Stimulated activated CD4-positive, alpha-beta T cell treated with anti-CD3 and anti-CD28 coated beads, Interleukin-1b, Interleukin-23, amount 100 ng/mL, for 1 hour (primary cell): Measurements from ENCODE around the gene MAPKAP1.

Experiments
- DNase-seq, 2 donors: peaks; one replicate each; pipeline ENCODE4 v3.0.0-alpha.2; 2020; ENCODE audit warnings: low read depth in 2 of 2

MAPKAP1 gene

DNA sequence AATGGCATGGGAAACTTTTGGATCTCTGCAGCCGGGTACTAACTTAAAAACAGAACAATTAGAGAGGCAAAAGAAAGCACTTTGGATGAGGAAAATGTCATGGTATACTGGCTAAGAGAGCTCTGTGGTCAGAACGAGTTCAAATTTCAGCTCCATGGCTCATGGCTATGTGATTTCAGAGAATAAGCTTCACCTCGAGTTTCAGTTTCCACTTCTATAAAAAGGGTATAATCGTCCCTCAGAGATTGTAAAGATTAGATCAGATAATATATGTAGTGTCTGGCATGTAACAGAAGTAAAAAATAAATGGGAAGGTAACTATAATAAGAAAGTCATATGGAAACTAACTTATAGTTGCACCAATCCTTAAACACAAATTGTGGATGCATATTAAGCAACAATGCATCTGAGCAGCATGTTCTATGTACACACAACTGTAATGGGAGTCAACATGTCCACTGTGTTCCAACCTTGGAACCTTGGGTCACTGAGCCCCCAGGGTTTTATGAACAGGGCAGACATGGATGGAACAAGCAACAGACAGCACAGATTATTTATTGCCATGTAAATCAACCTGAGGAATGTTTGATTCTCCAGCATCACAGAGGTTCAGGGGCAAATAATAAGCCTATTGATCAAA is 145.4 kb downstream of the MAPKAP1 start:
- DNase-seq = no peak

DNA sequence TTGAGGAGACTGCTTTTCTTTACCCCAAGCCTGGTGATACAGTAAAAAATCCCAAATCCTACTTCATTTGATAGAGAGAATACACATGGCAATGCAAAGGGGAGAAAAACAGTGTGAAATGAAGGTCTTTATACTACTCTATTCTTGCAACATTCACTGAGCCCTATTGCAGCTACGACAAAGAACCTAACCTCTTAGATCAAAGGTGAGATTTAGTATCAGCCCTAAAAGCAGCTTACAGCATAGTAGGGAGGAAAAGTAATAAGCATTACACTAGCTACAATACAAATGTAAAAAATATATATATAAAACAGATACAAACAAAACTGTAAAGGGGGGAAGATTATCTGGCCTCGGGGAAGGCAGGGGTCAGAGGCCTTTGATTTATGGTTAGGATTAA is 147.1 kb downstream of the MAPKAP1 start:
- DNase-seq = no peak

DNA sequence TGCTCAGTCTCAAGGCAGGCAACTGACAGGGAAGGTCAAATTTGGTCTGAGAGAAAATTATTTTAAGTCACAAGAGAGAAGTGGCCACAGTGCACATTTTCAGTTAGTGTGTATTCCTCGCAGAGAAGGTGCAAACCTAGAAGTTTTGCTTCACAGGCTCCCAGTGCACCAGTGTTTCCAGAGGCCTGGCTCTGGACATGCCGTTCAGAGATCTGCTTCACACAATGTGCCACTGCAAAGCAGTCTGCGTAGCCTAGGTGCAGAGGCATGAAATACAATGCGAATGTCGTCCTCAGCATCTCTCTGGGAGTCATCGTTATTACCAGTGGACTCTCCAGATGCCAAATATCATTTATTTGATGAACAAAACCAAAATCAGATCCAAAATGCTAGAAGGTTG is 147.8 kb downstream of the MAPKAP1 start:
- no peak for DNase-seq

DNA sequence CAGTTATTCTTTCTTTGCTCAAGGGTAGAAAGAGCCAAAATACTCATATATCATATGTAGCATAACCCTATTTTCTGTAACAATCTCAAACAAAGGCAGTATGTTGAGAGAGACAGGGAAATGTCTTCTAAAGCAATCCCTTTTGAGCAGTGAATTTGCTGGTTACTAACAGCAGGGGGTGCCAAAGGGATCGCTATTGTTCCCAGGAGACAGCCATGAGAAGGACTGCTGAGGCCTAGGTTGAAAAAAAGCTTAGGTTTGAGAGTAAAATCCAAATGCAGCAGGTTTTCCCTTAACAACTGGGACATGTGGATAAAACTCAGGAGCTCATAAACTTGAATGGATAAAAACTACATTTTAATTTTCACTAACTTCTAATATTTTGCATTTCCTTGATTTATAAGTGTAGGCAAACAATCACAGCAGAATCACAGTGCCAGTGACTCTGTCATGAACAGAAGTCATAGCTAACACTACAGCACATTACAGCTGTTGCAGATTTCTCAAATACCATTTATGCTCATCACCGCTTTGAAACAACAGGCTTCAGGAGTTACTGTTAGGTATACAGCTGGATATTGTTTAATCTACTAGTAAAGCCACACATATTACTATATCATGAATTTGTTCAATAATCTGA is 148.4 kb downstream of the MAPKAP1 start:
- peak; percentile 10 to 12 for DNase-seq

DNA sequence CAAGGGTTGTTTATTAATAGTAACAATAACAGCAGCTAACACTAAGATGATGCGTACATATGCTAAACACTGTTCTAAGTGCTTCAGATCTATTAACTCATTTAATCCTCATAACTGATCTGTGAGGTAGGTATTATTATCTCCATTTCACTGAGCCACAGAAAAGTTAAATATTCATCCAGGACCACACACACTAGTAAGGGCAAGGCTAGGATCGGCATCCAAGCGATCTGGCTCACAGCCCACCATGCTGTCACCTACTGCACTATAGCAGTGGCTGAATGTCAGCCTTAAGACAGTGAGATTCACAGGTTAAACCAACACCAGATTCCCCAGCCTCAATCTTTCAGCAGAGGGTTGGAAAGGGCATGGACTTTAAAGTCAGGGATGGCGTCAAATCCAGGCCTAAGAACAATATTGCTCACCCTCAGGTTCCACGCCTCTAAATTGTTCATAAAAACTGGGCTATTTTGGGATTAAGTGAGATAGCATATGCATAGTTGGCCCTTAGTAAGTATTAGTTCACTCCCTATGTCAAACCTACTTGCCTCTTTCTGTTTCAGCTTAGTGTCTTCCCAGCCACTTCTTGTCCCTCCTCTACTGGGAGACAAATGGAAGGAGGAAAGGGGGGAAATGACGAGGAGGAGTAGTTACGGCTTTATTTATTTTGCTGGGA is 150.8 kb downstream of the MAPKAP1 start:
- DNase-seq = no peak

DNA sequence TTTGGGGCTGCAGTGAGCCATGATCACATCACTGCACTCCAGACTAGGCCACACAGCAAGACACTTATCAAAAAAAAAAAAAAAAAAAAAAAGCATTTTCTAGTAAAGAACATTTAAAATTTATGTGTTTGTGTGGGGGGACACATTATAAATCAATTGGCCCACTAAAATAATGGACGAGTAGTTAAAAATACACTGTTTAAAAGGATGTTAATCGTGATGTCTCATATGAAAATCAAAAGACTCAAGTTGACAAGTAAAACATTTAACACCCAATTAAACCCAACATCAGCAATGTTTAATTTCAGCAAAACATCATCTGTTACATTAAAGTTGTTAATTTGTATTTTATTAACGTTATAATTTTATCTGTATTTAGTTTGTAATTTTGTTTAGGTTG is 152.3 kb downstream of the MAPKAP1 start:
- no peak for DNase-seq

DNA sequence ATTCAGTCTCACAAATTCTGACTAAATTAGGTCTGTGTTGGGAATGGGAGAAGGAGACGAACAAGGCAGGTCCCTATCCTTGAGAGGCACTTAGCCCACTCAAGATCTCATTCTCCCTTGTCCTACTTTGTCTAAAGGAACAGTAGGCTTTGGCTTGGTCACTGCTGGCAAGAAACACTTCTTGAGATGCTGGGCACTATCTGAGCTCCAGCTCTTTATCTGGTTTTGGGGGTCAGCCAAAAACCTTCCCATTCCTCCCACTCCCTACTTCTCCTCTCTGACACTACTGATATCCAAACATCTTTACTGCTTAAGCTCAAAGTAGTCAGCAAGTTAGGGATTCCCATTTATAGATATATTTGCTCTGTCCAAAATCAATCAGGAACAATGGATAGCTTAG is 155.2 kb downstream of the MAPKAP1 start:
- DNase-seq = no peak

DNA sequence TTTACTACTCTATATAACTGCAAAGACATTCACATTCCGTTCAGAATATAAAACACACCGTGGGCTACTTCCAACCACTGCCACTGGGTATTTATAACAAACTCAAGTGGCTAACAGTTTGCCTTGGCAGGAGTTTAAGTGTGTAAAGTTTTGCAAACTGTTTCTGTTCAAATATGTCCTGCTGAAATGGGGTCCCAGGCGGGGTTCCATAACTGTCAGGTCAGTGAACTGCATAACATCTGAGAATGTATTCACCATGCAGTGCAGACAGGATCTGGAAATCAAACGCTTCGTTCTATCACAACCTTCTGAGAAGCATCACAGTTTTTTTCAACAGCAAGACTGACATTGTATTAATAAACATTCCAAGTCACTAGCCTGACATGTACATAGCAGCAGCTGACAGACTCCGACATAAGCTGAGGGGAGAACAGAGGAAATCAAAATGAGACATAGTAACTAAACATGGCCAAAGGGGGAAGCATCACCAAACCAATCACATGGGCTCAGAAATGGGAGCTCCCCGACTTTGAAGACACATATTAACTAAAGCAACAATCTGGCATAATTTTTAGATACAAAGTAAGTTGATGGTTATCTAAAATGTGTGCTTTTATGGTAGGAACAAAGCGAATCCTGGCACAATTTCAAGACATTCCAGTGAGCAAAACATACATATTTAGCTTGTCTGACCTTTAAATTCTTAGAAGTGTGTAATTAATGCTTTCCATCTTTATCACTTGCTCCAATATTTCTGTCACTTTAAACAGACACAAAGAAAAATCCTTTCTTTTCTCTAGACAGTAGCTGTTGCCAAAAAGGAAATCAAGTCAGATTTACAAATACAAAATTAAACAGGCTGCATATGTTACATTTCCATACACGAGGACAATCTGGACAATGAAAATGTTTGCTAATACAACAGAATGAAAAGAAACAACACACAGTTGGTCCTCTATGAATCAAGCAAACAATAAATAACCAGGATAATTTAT is 156.8 kb downstream of the MAPKAP1 start:
- DNase-seq = no peak

DNA sequence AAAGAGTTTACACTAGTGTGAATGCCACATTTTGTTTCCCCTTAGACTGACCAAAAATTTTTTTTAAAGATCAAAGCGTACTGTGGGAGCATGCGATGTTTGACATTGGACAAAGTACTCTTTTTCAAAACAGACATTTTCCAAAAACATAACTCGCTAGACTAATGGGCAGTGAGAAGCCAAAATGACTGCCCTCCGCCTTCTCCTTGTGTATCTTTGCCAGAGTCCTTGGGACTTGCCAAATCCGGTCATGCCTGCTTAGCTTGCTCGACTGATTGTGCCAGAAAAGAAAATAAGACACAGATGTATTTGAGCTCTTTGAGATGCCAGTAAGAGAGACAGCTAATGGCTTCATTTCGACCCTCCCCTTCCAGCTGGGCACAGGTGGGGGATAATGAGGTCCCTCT is 157.5 kb downstream of the MAPKAP1 start:
- no peak for DNase-seq

DNA sequence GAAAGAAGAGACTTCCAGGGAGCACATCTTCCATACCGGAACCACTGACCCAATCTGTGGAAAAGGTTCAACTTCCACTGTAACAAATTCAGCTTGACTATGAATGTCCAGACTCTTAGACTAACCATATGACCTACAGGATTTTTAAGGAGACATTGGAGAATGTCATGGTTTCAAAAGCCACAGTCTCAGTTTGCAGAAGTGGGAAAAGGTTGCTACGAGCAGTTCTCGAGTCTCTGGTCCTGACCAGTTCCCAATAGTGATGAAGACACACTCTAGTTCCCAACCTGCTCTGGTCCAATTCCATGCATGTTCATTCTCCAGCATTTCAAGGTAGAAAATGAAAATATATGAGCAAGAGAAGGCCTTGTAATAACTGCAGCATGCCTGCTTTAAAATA is 158.0 kb downstream of the MAPKAP1 start:
- no peak for DNase-seq

DNA sequence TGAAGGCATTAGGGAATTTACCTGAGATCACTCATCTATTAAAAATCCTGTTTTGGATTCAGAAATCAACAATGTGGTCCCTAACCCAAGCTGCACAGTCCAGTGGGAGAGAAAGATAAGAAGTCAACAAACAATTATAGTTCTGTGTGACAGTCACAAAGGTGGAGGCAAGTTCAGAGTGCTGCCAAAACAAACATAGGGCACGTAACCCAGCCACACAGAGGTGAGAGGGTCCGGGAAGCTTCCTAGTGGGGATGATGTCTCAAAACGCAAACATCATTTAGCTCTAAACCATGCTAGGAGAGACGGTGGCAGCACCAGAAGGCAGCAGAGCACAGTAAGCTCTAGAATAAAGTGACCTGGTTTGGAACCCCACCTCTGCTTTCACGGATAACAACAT is 158.9 kb downstream of the MAPKAP1 start:
- DNase-seq = no peak

DNA sequence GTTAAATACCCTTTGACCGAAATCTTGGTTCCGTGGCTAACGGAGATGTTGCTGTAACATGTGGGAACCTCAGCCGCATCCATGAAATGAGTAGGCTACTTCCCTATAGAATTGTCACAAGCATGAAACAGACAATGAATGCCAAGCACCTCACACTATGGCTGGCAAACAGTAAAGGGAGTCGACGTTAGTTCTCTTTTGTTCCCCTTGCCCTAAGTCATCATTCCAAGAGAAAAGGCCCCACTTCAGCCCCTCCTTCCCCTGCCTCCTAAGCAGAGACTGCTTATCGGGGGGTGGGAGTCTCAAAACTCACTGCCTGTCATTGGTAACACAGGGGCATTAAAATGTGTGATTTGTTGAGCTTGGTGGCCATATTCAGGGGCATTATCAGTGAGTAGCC is 159.6 kb downstream of the MAPKAP1 start:
- DNase-seq = no peak

DNA sequence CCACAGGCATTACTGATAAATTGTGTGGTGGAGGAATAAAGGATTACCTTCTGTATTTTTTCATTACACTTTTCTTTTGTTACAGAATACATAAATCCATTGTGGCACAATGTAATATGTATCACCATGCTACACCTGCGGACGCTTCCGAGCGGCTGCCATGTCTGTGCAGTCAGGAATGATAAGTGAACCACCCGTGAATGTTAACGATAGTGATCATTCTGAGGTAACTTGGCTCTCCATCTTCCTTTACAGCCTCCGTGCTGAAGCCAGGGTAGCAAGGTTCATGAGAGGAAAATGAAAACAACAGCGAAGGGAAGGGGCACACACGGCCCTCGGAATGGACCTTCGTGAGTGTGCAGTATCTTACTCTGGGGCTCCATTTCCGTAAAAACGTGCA is 161.2 kb downstream of the MAPKAP1 start:
- DNase-seq = no peak

DNA sequence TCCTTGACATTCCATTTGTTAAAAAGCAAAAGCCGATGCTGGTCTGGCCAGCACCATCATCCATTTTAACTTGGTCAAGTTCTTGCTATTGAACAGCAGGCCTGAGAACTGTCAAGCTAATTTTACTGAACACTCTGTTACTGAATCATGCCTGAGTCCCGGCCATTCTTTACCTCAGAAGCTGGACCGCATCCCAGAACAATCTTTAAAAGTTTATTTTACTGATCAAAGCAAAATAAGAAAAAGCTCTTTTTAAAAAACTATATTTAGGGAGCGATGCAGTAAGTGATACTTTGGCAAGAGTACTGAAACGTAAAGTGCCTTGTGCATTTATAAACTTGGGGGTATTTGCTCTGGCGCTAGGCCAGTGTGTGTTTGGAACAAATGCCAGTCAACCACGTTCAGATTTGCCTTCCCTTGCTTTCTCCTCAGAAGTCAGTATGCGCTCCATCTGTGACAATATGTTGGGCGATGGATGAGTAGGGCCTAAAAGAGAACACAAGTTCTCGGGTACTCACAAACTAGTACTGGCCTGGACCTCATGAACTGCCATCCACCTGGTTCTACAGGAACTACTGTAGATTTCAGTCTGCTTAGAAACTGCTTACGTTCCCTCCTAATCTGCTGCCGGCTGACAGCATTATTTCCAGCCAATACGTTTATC is 161.9 kb downstream of the MAPKAP1 start:
- no peak for DNase-seq

DNA sequence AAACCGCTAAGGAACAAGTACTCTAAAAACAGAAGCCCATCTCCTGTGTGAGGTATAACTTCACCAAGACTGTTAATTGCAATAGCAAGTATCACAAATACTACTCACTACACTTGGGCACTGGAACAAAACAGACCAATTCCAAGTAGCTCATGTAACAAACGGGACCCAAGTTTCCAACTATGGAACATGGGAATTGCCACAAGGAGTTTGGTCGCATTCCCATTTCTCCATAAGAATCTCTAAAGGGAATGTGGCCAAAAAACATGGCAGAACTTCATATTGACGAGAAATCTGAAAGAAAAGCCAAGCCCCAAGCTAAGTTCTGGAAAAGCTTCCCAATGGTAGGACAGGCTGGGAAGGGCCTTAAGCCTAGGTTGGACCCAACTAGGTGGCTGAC is 162.5 kb downstream of the MAPKAP1 start:
- no peak for DNase-seq

DNA sequence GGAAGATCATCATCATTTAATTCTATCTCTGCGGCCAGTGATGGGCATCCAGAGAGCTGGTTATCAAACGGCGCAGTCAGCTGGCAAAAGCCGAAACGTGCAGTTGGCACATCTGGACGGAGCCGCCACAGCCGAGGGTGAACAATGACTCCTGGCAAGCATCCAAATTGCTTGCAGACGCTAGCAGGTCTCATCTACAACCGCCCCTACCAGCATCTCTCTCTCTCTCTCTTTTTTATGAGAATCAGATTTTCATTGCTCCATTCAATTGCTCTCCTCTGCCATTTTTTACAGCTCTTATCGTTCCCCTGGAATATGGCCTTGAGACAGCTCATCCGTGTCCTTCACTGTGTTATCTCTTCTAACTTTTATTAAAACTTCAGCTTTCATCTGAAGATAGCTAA is 165.2 kb downstream of the MAPKAP1 start:
- DNase-seq = no peak

DNA sequence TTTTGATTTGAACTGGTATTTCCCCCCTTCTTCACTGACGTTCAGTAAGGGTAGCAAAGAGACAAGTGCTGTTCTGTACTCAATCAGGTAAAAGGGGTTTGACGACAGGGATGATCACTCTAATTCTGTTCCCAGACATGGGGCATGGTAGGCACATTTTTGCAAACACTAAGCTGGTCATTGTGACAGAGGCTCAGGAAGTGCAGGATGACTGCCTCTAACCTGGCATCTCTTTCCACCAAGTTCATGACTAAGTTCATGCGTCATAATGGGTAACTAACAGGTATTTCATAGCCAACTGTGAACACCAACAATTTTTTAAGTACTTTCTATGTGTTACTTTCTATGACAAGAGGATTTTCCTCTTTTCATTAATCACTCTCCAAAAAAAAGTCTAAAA is 166.5 kb downstream of the MAPKAP1 start:
- no peak for DNase-seq

DNA sequence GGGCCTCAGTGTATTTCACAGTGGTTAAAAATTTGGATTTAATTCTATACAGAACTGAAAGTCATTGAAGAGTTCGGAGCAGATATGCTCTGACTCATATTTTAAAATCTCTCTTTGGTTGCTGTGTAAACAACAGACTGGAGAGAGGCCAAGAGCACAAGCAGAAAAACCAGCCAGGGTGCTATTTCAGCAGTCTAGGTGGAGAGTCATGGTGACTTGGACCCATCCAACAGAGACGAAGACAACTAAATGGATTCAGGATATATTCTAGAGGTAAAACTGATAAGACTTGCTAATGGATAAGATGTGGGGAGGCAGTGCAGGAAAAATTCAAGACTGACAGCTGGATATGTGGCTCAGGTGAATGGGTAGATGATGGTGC is 168.9 kb downstream of the MAPKAP1 start:
- no peak for DNase-seq

DNA sequence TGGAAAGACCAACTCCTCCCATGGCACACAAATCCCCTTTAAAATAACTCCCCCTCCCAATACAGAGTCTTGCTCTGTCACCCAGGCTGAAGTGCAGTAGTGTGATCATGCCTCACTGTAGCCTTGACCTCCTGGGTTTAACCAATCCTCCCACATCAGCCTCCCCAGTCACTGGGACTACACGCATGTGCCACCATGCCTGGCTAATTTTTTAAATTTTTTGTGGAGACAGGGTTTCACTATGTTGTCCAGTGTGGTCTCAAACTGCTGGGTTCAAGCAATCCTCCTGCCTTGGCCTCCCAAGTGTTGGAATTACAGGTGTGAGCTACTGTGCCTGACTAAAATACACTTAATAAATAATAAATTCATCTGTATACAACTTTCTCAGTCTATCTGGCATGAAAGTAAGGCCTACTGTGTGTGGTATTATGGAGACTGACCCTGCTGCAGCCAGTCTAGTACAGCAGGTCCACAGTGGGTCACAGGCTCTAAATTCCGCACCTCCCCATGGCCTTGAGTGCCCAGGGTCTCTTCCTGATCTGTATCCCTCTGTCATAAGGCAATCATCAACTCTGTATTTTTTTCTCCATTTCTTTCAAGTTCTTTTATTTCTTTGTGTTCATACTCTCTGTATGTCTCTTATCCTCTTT is 169.4 kb downstream of the MAPKAP1 start:
- DNase-seq = no peak

DNA sequence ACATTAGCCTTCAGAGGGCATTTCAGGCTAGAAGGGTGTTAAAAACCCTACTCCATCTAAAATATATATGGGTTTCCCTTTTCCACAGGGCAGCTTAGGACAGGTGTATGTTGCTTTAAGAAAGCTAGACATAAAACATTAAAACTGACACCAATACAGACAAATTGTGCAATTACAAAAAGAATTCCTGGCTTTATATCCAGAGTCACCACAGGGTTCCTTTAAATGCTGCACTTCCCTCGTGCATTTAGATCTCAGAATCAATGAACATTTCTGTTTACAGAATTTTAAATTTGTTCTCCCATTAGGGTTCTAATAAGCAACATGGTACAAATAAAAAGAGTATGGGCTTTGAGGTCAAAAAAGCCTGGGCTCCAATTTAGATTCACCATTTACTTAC is 170.2 kb downstream of the MAPKAP1 start:
- no peak for DNase-seq

DNA sequence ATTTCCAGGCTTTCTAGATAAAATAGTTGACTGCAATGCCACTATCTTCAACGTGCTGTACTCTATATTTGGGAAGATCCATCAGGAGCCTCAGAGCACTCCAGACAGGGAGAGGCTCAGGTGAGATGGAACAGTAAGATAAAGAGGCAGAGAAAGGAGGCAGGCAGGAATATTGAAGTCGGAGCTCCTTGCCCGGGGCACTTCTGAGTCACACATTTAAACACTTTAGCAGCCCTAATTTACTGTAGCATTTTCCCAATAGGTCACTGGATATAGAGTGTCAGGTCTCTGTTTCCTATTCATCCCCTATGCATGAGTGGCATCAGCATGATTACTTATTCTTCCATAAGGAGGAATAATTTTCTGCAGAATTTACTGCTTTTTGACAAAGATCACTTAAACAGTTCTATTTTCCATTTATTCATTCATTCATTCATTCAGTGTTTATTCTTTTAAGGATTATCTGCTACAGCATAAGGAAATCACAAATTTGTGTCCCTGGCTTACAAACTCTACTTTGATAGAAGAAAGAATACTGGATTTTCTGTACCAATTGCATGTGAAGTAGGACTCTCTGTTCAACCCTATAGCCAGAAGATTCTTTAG is 170.7 kb downstream of the MAPKAP1 start:
- no peak for DNase-seq
